HG03378 (cell line): Measurements from ENCODE around the gene IDS.
A peak's percentile ranks its signal among the peaks of the same experiment; 100 is the strongest.
"Not testable (repeated sequence)": the region's sequence is repeated elsewhere in the genome, so short reads cannot be mapped to it uniquely, and the experiment has no call there.

Experiments
- ATAC-seq: cut with Tn5 transposase; IDR thresholded peaks from one replicate; pipeline ENCODE4 v1.9.1; 2021; ENCODE audit warnings: mild to moderate bottlenecking, moderate library complexity; ENCODE audit not compliant: unreplicated experiment

The IDS gene

GRCh38 chrX:149504915-149505651, at the start of gene IDS:
TSS of gene IDS (minus strand) at chrX:149505306. CDS start at chrX:149505137, 169 bp downstream.
- peak; percentile 58 for ATAC-seq

- not testable (repeated sequence) for ATAC-seq
Measured at GRCh38 chrX:149551939-149552248, 46.8 kb upstream of the IDS start.

- peak; percentile 48 for ATAC-seq
Measured at GRCh38 chrX:149551245-149551938, 46.3 kb upstream of the IDS start.

GRCh38 chrX:149550454-149550853, 45.3 kb upstream of the IDS start:
- not testable (repeated sequence) for ATAC-seq

- ATAC-seq, result not testable (repeated sequence)
Measured at GRCh38 chrX:149549701-149550100, 44.6 kb upstream of the IDS start, which contains the start of gene HSFX3. TSS of gene HSFX3 (minus strand) at chrX:149549924. CDS start at chrX:149549852, 72 bp downstream.

- not testable (repeated sequence) for ATAC-seq
Measured at GRCh38 chrX:149547782-149548181, 42.7 kb upstream of the IDS start.

- not testable (repeated sequence) for ATAC-seq
Measured at GRCh38 chrX:149546962-149547361, 41.9 kb upstream of the IDS start.

GRCh38 chrX:149545545-149546543, 40.7 kb upstream of the IDS start:
- ATAC-seq, result not testable (repeated sequence)

- ATAC-seq, result no peak
Measured at GRCh38 chrX:149541521-149542047, 36.5 kb upstream of the IDS start.

GRCh38 chrX:149540621-149541520, 35.8 kb upstream of the IDS start, which contains the start of gene EOLA1:
TSS of gene EOLA1 (plus strand) at chrX:149541012. CDS start at chrX:149545631, 4,619 bp downstream.
- ATAC-seq, result peak; percentile 86

GRCh38 chrX:149540131-149540620, 35.1 kb upstream of the IDS start:
- ATAC-seq, result no peak

- ATAC-seq, result peak; percentile 45
Measured at GRCh38 chrX:149539283-149540130, 34.4 kb upstream of the IDS start.

- ATAC-seq, result not testable (repeated sequence)
Measured at GRCh38 chrX:149537474-149537873, 32.4 kb upstream of the IDS start.

GRCh38 chrX:149534926-149535602, 30.0 kb upstream of the IDS start:
- ATAC-seq, result not testable (repeated sequence)

- ATAC-seq, result not testable (repeated sequence)
Measured at GRCh38 chrX:149533999-149534398, 28.9 kb upstream of the IDS start.

- not testable (repeated sequence) for ATAC-seq
Measured at GRCh38 chrX:149532868-149533267, 27.8 kb upstream of the IDS start.

- ATAC-seq, result peak; percentile 77
Measured at GRCh38 chrX:149531599-149531998, 26.5 kb upstream of the IDS start.

GRCh38 chrX:149528381-149528780, 23.3 kb upstream of the IDS start:
- no peak for ATAC-seq
